ENCODE data around the gene RPS26.

DNA sequence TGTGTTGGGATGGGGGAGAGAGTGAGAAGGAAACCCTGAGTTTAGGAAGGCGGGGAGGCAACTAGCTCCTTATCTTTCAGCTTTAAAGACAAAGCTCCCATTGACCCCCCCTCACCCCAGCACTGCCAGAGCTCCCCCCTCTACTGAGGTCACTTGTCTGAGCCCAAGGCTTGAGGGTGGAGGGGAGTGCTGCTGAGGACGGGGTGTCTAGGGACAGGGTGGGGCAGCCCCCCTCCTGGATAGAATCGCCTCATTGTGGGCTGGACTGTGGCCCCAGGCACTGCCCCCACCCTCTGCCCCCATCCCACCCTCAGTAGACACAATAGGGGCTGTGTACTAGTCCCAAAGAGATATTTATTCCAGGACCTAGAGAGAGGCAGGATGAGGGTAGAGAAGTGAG is 41.2 kb downstream of the RPS26 start:
- TF ChIP-seq GABPB1 (CRISPR knock-in tag; IDR thresholded peaks at IDR 0.05) (no peak), SMC3 (conservative IDR thresholded peaks at IDR 0.05; ENCODE audit: insufficient read depth, low read depth, low read length) (no peak), ELF4 (CRISPR knock-in tag; IDR thresholded peaks at IDR 0.05) (no peak), SMAD1 (IDR thresholded peaks at IDR 0.05; ENCODE audit: low read depth, low read length, partially characterized antibody) (no peak), ZNF41 (CRISPR knock-in tag; conservative IDR thresholded peaks at IDR 0.05) (no peak), ZNF644 (tag; IDR thresholded peaks at IDR 0.05; ENCODE audit: low read depth) (no peak)
- TF ChIP-seq, protein P1, sequence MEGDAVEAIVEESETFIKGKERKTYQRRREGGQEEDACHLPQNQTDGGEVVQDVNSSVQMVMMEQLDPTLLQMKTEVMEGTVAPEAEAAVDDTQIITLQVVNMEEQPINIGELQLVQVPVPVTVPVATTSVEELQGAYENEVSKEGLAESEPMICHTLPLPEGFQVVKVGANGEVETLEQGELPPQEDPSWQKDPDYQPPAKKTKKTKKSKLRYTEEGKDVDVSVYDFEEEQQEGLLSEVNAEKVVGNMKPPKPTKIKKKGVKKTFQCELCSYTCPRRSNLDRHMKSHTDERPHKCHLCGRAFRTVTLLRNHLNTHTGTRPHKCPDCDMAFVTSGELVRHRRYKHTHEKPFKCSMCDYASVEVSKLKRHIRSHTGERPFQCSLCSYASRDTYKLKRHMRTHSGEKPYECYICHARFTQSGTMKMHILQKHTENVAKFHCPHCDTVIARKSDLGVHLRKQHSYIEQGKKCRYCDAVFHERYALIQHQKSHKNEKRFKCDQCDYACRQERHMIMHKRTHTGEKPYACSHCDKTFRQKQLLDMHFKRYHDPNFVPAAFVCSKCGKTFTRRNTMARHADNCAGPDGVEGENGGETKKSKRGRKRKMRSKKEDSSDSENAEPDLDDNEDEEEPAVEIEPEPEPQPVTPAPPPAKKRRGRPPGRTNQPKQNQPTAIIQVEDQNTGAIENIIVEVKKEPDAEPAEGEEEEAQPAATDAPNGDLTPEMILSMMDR (IDR thresholded peaks at IDR 0.05 in 2 of 3, conservative IDR thresholded peaks at IDR 0.05 in 1 of 3; ENCODE audit: insufficient read depth in 2 of 3, low read depth in 1 of 3, low read length in 3 of 3), result no peak
- TF ChIP-seq, protein P2, sequence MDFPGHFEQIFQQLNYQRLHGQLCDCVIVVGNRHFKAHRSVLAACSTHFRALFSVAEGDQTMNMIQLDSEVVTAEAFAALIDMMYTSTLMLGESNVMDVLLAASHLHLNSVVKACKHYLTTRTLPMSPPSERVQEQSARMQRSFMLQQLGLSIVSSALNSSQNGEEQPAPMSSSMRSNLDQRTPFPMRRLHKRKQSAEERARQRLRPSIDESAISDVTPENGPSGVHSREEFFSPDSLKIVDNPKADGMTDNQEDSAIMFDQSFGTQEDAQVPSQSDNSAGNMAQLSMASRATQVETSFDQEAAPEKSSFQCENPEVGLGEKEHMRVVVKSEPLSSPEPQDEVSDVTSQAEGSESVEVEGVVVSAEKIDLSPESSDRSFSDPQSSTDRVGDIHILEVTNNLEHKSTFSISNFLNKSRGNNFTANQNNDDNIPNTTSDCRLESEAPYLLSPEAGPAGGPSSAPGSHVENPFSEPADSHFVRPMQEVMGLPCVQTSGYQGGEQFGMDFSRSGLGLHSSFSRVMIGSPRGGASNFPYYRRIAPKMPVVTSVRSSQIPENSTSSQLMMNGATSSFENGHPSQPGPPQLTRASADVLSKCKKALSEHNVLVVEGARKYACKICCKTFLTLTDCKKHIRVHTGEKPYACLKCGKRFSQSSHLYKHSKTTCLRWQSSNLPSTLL (IDR thresholded peaks at IDR 0.05), result no peak
- TF ChIP-seq, protein P3, sequence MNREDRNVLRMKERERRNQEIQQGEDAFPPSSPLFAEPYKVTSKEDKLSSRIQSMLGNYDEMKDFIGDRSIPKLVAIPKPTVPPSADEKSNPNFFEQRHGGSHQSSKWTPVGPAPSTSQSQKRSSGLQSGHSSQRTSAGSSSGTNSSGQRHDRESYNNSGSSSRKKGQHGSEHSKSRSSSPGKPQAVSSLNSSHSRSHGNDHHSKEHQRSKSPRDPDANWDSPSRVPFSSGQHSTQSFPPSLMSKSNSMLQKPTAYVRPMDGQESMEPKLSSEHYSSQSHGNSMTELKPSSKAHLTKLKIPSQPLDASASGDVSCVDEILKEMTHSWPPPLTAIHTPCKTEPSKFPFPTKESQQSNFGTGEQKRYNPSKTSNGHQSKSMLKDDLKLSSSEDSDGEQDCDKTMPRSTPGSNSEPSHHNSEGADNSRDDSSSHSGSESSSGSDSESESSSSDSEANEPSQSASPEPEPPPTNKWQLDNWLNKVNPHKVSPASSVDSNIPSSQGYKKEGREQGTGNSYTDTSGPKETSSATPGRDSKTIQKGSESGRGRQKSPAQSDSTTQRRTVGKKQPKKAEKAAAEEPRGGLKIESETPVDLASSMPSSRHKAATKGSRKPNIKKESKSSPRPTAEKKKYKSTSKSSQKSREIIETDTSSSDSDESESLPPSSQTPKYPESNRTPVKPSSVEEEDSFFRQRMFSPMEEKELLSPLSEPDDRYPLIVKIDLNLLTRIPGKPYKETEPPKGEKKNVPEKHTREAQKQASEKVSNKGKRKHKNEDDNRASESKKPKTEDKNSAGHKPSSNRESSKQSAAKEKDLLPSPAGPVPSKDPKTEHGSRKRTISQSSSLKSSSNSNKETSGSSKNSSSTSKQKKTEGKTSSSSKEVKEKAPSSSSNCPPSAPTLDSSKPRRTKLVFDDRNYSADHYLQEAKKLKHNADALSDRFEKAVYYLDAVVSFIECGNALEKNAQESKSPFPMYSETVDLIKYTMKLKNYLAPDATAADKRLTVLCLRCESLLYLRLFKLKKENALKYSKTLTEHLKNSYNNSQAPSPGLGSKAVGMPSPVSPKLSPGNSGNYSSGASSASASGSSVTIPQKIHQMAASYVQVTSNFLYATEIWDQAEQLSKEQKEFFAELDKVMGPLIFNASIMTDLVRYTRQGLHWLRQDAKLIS (CRISPR knock-in tag; IDR thresholded peaks at IDR 0.05), result no peak
